Heart left ventricle (tissue), 13 donors: ENCODE data around the gene ZBTB34.

Experiments used
- CTCF ChIP-seq, 12 donors: fragments of 200-600 bp; sonication (generic) in 4 of 12; IDR thresholded peaks; one replicate each; pipeline versions ENCODE4 v1.5.0 to v1.8.0; 2018 to 2022; ENCODE audit warnings: antibody characterized with exemption in 12 of 12, mild to moderate bottlenecking in 5 of 12
- POLR2A ChIP-seq, 2 donors: fragments of 450-650 bp; IDR thresholded peaks; one replicate each; pipeline ENCODE4 v1.6.1; 2017; ENCODE audit warnings: antibody characterized with exemption in 2 of 2, mild to moderate bottlenecking in 2 of 2, moderate library complexity in 2 of 2
- donor health status: ischemic (EF 13 %, LVEDD 7.1; RV severe dilation, severe dysfunction).
- donor health status: DM: no; HTN: yes; CAD: no.
- donor health status: DM: no; HTN: no; CAD: no.
- donor health status: ischemic (EF 25% LVEDD 6.9; RV normal size, moderate dysfunction).
- donor health status: ischemic (EF 25% LVEDD 5.7; RV mildly dilated, moderate dysfunction).
- donor health status: ischemic (EF 35%, LVEDD 5.7; RV mildly dilated, moderate dysfunction).
- donor health status: nonischemic (EF 11% LVEDD 7.7; RV severe dilation, severe dysfunction).
- donor health status: DM: yes; HTN: yes; CAD: no.
- donor health status: PGD.
- donor health status: ischemic (EF 29% LVEDD 5.4; RV normal size, mild dysfunction).
- donor health status: nonischemic (EF 23%, LVEDD 6.1; RV moderate dilation, normal function).

- no peak for TF ChIP-seq CTCF (IDR thresholded peaks at IDR 0.05)
- no peak for TF ChIP-seq POLR2A (IDR thresholded peaks at IDR 0.05)
Measured at GRCh38 chr9:126872516-126872915, 12.1 kb downstream of the ZBTB34 start.
